Ishikawa (cell line): ENCODE measurements around the gene ASS1.
A peak's percentile ranks its signal among the peaks of the same experiment; 100 is the strongest.

Experiments
- CEBPB ChIP-seq: IDR thresholded peaks from 2 replicates; pipeline ENCODE4 v1.6.1; 2012
- CREB1 ChIP-seq: IDR thresholded peaks from 2 replicates; pipeline ENCODE4 v1.6.1; 2012; ENCODE audit warnings: low read depth
- EGR1 ChIP-seq: IDR thresholded peaks from 2 replicates; pipeline ENCODE4 v1.6.1; 2012
- EP300 ChIP-seq: IDR thresholded peaks from 2 replicates; pipeline ENCODE4 v1.6.1; 2012; ENCODE audit warnings: borderline replicate concordance
- FOXM1 ChIP-seq: IDR thresholded peaks from 2 replicates; pipeline ENCODE4 v1.6.1; 2012; ENCODE audit warnings: low read depth, borderline replicate concordance
- NFIC ChIP-seq: IDR thresholded peaks from 2 replicates; pipeline ENCODE4 v1.6.1; 2012
- RAD21 ChIP-seq: IDR thresholded peaks from 2 replicates; pipeline ENCODE4 v1.6.1; 2012; ENCODE audit warnings: low read depth
- TAF1 ChIP-seq: IDR thresholded peaks from 2 replicates; pipeline ENCODE4 v1.6.1; 2012; ENCODE audit warnings: low read depth, mild to moderate bottlenecking
- TCF12 ChIP-seq: IDR thresholded peaks from 2 replicates; pipeline ENCODE4 v1.6.1; 2012; ENCODE audit warnings: low read depth
- TEAD4 ChIP-seq: IDR thresholded peaks from 2 replicates; pipeline ENCODE4 v1.6.1; 2012
- YY1 ChIP-seq: IDR thresholded peaks from 2 replicates; pipeline ENCODE4 v1.6.1; 2012; ENCODE audit warnings: low read depth
- ZBTB7A ChIP-seq: IDR thresholded peaks from 2 replicates; pipeline ENCODE4 v1.6.1; 2012; ENCODE audit warnings: low read depth
- TF ChIP-seq, protein P1 (sequence below): IDR thresholded peaks from 2 replicates; pipeline ENCODE4 v1.6.1; 2012
- TF ChIP-seq, protein P2 (sequence below): IDR thresholded peaks from 2 replicates; pipeline ENCODE4 v1.6.1; 2012; ENCODE audit warnings: low read depth, mild to moderate bottlenecking
- TF ChIP-seq, protein P3 (sequence below): IDR thresholded peaks from 2 replicates; pipeline ENCODE4 v1.6.1; 2012

Gene ASS1

DNA sequence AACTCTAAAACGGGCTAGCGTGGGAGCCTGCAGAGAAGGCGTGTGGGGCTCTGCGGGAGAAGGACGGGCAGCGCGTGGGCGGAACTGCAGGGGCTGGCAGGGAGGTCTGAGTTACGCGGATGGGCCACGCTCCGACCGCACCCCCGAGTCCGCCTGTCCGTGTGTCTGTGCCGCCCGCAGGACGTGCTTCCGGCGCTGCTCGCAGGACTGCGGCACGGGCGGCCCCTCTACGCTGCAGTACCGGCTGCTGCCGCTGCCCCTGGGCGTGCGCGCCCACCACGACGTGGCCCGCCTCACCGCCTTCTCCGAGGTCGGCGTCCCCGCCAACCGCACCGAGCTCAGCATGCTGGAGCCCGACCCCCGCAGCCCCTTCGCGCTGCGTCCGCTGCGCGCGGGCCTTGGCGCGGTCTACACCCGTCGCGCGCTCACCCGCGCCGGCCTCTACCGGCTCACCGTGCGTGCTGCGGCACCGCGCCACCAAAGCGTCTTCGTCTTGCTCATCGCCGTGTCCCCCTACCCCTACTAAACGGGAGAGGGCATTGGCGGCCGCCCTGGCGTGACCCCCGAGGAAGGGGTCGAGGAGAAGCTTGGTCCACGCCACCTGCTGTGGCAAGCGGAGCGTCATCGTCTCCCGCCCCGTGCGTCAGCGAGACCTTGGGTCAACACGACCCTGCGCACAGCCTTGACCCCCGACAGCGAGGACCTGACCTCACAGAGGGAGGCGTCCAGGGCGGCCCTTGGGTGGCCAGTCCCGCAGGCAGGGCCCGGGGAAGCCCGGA lies 11.4 kb upstream of the ASS1 start:
- TF ChIP-seq CREB1 (no peak), EP300 (0 out of 2 replicates have a peak, but pooled peaks have one; percentile 29), CEBPB (no peak), NFIC (peak; percentile 6; the same call in 1 of the 2 replicates), ZBTB7A (peak; percentile 91), EGR1 (peak; percentile 94), YY1 (no peak), FOXM1 (no peak), RAD21 (peak; percentile 15; the same call in 1 of the 2 replicates)
- TF ChIP-seq, protein P1, sequence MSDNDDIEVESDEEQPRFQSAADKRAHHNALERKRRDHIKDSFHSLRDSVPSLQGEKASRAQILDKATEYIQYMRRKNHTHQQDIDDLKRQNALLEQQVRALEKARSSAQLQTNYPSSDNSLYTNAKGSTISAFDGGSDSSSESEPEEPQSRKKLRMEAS: peak; percentile 79

DNA sequence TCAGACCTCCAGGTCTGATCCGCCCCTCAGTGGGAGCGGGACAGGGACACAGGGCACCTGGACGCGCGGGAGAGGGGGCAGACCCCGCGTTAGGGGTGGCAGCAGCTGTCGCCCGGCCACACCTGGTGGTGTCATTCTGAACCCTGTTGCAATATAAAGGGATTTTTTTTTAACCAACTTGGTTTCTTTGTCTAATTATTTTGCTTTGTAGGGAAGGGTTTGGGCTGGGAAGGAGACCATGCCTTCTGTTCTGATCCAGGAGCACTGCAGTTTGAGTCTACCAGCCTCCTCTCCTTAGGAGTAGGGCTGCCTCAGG lies 10.9 kb upstream of the ASS1 start:
- TF ChIP-seq EP300 (no peak), YY1 (no peak), RAD21 (no peak), CEBPB (no peak), FOXM1 (no peak), CREB1 (no peak), TEAD4 (no peak)
- TF ChIP-seq, protein P1: no peak
- TF ChIP-seq, protein P2, sequence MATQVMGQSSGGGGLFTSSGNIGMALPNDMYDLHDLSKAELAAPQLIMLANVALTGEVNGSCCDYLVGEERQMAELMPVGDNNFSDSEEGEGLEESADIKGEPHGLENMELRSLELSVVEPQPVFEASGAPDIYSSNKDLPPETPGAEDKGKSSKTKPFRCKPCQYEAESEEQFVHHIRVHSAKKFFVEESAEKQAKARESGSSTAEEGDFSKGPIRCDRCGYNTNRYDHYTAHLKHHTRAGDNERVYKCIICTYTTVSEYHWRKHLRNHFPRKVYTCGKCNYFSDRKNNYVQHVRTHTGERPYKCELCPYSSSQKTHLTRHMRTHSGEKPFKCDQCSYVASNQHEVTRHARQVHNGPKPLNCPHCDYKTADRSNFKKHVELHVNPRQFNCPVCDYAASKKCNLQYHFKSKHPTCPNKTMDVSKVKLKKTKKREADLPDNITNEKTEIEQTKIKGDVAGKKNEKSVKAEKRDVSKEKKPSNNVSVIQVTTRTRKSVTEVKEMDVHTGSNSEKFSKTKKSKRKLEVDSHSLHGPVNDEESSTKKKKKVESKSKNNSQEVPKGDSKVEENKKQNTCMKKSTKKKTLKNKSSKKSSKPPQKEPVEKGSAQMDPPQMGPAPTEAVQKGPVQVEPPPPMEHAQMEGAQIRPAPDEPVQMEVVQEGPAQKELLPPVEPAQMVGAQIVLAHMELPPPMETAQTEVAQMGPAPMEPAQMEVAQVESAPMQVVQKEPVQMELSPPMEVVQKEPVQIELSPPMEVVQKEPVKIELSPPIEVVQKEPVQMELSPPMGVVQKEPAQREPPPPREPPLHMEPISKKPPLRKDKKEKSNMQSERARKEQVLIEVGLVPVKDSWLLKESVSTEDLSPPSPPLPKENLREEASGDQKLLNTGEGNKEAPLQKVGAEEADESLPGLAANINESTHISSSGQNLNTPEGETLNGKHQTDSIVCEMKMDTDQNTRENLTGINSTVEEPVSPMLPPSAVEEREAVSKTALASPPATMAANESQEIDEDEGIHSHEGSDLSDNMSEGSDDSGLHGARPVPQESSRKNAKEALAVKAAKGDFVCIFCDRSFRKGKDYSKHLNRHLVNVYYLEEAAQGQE: no peak
- TF ChIP-seq, protein P3, sequence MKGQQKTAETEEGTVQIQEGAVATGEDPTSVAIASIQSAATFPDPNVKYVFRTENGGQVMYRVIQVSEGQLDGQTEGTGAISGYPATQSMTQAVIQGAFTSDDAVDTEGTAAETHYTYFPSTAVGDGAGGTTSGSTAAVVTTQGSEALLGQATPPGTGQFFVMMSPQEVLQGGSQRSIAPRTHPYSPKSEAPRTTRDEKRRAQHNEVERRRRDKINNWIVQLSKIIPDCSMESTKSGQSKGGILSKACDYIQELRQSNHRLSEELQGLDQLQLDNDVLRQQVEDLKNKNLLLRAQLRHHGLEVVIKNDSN: no peak

DNA sequence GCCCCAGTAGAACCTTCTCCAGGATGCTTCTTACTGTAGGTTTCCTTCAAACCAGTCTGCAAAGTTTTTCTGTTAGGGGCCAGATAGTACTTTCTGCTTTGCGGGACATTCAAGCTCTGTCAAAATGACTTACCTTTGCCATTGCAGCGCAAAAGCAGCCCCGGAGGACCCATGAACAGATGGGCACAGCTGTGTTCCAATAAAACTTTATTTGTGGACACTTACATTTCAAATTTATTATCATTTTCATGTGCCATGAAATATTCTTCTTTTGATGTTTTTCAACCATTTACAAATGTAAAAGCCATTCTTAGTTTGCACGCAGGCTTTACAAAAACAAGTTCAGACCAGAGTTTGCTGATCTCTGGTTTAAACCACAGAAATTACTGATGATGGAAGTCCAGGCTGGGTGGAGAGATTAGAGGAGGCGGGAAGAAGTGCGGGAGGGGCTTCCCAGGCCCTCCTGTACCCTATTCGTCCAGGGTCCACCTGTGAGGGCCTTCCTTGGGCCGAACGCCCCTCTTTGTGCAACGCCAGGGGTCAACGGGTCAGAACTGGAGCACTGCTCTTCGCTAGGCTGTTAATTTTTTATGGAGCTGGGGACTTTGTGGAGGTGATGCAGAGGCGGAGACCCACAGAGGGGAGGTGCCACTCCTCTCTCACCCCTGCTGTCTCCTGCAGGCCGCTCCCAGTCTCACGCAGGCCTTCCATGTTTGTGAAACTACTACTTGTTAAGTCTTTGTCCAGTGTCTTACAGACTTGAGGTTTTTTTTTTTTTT lies 7.6 kb upstream of the ASS1 start:
- TF ChIP-seq TEAD4 (no peak), RAD21 (no peak), TAF1 (no peak), CREB1 (no peak), EP300 (no peak), YY1 (no peak), EGR1 (no peak), FOXM1 (no peak), TCF12 (no peak), ZBTB7A (no peak), NFIC (no peak), CEBPB (no peak)
- TF ChIP-seq, protein P2: no peak
- TF ChIP-seq, protein P3: no peak
- TF ChIP-seq, protein P1: no peak

DNA sequence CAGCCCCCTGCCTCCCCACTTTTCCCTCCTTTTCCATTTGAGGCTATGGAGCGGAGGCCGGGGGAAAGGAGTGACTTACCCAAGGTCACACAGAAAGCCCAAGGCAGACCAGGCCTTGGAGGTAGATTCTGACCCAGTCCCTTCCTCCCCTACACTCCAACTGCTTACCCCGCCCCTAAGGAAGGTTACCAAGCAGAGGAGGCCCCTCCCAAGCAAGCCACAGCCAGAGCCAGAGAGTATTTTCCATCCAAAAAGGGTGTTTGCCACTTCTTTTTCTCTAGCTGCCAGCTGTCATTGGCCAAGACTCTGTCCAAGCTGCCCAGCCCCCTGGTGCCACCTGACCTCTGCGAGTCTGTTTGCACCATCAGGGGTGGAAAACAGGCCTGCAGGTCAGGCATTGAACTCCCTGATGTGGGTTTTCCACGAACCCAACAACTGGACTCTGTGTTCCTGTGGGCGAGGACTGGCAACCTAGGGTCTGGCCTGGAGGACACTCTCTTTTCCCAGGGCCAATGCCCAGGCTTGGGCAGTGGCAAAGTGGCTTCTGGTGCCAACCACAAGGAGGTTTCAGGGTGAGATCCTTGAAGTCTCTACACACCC lies 6.3 kb upstream of the ASS1 start:
- no peak for TF ChIP-seq TEAD4
- TF ChIP-seq, protein P3: peak; percentile 43; the same call in 1 of the 2 replicates
- TF ChIP-seq, protein P1: no peak
